Pancreas (tissue), 10 donors: ENCODE measurements around the gene MYF6. TPM values are rescaled to one million over a fixed set of nuclear protein-coding genes. Genes with fewer than 3 reads are reported as not detected.
A peak's percentile ranks its signal among the peaks of the same experiment; 100 is the strongest.

Experiments used
- ATAC-seq, 4 donors: fragments of 200-7000 bp; cut with Tn5 transposase; one replicate each; pipeline versions ENCODE4 v1.8.0 to v1.9.1; 2020; ENCODE audit warnings: mild to moderate bottlenecking in 4 of 4, moderate library complexity in 4 of 4
- DNase-seq, 6 donors: peaks; one replicate each; pipeline ENCODE4 v3.0.0-alpha.2; 2020
- FAIRE-seq: peaks from 2 replicates; lab custom pipeline; 2012; peaks lifted over from hg19 to GRCh38; lab: Jason Lieb, UNC
- H3K27ac ChIP-seq, 4 donors: fragments of 200-600 bp; sonication (generic); 1 replicate in 3 of 4; 2 replicates in 1 of 4; pipeline versions ENCODE4 v1.5.0 to v1.8.0; 2020
- H3K27me3 ChIP-seq, 4 donors: fragments of 200-600 bp; one replicate each; pipeline ENCODE4 v1.8.0; 2021
- H3K36me3 ChIP-seq, 3 donors: fragments of 200-600 bp; sonication (generic) in 1 of 3; one replicate each; pipeline versions ENCODE4 v1.5.0 to v1.8.0; 2020 to 2021
- H3K4me1 ChIP-seq, 3 donors: fragments of 200-600 bp; one replicate each; pipeline ENCODE4 v1.8.0; 2021
- H3K4me3 ChIP-seq, 4 donors: fragments of 200-600 bp; sonication (generic) in 2 of 4; one replicate each; pipeline versions ENCODE4 v1.5.0 to v1.8.0; 2020 to 2021
- H3K9me3 ChIP-seq, 4 donors: fragments of 200-600 bp; one replicate each; pipeline ENCODE4 v1.8.0; 2021
- WGBS, 2 donors: extraction: QIAGEN DNeasy Blood & Tissue Kit; methylation state at CpG; one replicate each; pipeline ENCODE4 v1.1.7; 2013; 5-methylcytosine and 5-hydroxymethylcytosine counted together
- intact Hi-C, 3 donors: fragments of 100-400 bp; cut with DNase I; formaldehyde crosslinking; loops; one replicate each; pipeline versions ENCODE4 v1.11.1 to v1.14.2; 2022
- polyA plus RNA-seq, 2 donors: library from polyadenylated mRNA; stranded (reverse); fragments of 200-250 nt; gene quantifications; one replicate each; pipeline ENCODE4 v1.2.3, GENCODE V29; 2013
- total RNA-seq, 6 donors: library from RNA; stranded (reverse); fragmentation: NEBNext Ultra II Directional in 4 of 6; extraction: Animal tissue kit (Norgen Biotek cat#: 25700) in 4 of 6; gene quantifications; one replicate each; pipeline versions ENCODE4 v1.2.1 to v1.2.4, GENCODE V29; 2021 to 2023
- TF ChIP-seq, protein P1 (sequence below), 4 donors: fragments of 200-600 bp; sonication (generic) in 3 of 4; IDR thresholded peaks; one replicate each; pipeline versions ENCODE4 v1.5.0 to v1.8.0; 2021; ENCODE audit warnings: antibody characterized with exemption in 4 of 4
- donor health status: healthy with polysubstance abuse.
- donor health status: DM: no; HTN: no; CAD: no; lungs with moderate emphysema.
- donor health status: DM: no; HTN: no; CAD: no.
- donor health status: control.
- donor health status: control.
- donor health status: Bipolar disorder and iron deficiency.
- donor health status: DM: yes; HTN: yes; CAD: no.
- donor health status: DM: no; HTN: no; CAD: no.
- donor health status: DM: no; HTN: no; CAD: no.
- donor health status: DM: yes; HTN: yes; CAD: no.

Gene MYF6
- total and polyA plus RNA-seq, 8 donors = 0.16 TPM; not detected in 7

DNA sequence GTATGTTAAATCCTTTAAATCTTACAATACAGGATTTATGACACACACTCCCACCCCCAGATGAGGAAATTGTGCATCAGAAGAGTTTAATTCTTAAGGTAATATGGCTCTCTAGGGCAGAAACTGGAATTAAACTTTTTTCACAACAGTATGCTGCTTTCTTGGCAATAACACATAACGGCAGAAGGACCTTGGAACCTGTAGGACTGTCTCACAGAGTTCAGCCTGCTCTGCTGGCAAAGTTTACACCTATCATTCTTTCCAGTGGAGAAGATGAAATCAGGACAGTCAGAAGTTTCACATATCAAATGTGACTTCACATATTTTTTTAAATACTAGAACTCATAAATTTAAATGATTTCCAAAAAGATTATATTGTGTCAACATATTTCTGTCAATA, 30.6 kb upstream of the MYF6 start:
- Histone ChIP-seq H3K4me3 (no peak overlapping the region), H3K27ac (no peak overlapping the region), H3K36me3 (no peaks in the 10 kb centered on the region), H3K9me3 (no peaks in the 10 kb centered on the region), H3K4me1 (no peaks in the 10 kb centered on the region), H3K27me3 (no peaks in the 10 kb centered on the region)
- no peak for FAIRE-seq
- intact Hi-C loops = no loop called here
- WGBS, 2 donors = 35 to 41% methylated on average over 1 of the region's 1 CpG
- TF ChIP-seq, protein P1, sequence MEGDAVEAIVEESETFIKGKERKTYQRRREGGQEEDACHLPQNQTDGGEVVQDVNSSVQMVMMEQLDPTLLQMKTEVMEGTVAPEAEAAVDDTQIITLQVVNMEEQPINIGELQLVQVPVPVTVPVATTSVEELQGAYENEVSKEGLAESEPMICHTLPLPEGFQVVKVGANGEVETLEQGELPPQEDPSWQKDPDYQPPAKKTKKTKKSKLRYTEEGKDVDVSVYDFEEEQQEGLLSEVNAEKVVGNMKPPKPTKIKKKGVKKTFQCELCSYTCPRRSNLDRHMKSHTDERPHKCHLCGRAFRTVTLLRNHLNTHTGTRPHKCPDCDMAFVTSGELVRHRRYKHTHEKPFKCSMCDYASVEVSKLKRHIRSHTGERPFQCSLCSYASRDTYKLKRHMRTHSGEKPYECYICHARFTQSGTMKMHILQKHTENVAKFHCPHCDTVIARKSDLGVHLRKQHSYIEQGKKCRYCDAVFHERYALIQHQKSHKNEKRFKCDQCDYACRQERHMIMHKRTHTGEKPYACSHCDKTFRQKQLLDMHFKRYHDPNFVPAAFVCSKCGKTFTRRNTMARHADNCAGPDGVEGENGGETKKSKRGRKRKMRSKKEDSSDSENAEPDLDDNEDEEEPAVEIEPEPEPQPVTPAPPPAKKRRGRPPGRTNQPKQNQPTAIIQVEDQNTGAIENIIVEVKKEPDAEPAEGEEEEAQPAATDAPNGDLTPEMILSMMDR (IDR thresholded peaks at IDR 0.05) = no peak
- ATAC-seq = no peak
- DNase-seq = no peak

DNA sequence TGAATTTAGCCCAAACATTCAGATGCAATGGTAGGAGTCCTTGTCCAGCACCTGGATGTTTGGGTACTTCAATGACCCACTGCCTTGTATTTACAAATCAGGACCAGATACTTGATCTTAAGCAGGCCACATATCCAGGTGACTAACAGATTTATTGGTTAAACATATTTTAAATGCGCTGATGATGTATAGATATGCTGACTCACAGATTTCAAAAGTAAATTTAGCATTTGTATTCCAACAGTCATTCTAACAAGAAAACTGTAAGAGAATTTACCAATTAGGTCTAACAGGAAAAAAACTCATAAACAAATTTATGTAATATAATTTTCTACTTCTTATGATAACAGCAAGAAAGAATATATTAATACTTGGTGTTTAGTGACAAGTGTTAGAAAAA, 29.4 kb upstream of the MYF6 start:
- Histone ChIP-seq H3K27me3 (no peaks in the 10 kb centered on the region), H3K4me3 (no peak overlapping the region), H3K9me3 (no peaks in the 10 kb centered on the region), H3K27ac (no peak overlapping the region), H3K4me1 (no peaks in the 10 kb centered on the region), H3K36me3 (no peaks in the 10 kb centered on the region)
- intact Hi-C loops = no loop called here
- ATAC-seq (no peak), DNase-seq (no peak), FAIRE-seq (no peak)
- WGBS, 2 donors = 84 to 88% methylated on average over 1 of the region's 1 CpG
- TF ChIP-seq, protein P1 (IDR thresholded peaks at IDR 0.05) = no peak

DNA sequence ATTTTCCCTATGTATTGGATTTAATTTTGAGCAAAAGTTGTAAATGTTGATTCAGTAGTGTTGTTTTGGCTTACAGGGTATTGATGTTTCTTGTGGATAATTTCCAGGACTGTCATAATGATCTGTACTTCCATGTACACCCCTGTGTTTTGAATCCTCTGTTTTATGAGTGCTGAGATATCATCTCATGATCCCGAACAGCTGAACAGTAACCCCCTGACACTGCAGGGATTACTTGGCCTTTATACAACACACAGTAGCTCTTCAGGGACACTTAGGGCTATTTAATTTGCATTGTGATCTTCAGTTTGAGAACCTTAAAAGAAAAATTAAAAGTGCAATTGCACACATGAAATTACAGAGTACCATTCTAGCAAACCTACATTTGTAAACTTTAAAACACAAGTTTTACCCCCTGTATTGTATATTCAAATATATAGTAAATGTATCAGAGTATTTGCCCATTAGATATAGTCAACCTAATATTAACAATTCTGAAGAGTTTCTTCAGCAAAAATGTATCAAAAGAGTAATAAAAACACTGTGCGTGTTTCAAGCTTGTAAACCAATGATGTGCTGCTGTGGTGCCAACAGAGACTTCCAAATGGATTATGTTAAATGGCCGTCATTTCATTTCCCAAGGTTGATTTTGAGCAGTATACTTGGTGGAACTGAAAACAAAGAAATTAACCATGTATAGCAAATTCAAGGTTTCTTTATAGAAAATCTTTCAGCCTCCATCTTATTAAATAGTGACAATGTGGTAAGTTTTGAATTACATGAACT, 27.9 kb upstream of the MYF6 start:
- no peak for FAIRE-seq
- H3K36me3 ChIP-seq = no peaks in the 10 kb centered on the region
- intact Hi-C loops = no loop called here
- no peak overlapping the region for H3K4me3 ChIP-seq
- TF ChIP-seq, protein P1 (IDR thresholded peaks at IDR 0.05) = no peak
- no peaks in the 10 kb centered on the region for H3K9me3 ChIP-seq
- WGBS, 2 donors = 82 to 91% methylated on average over 3 of the region's 3 CpGs
- no peak overlapping the region for H3K27ac ChIP-seq
- no peaks in the 10 kb centered on the region for H3K4me1 ChIP-seq
- no peak for DNase-seq
- no peak for ATAC-seq
- H3K27me3 ChIP-seq = no peaks in the 10 kb centered on the region

DNA sequence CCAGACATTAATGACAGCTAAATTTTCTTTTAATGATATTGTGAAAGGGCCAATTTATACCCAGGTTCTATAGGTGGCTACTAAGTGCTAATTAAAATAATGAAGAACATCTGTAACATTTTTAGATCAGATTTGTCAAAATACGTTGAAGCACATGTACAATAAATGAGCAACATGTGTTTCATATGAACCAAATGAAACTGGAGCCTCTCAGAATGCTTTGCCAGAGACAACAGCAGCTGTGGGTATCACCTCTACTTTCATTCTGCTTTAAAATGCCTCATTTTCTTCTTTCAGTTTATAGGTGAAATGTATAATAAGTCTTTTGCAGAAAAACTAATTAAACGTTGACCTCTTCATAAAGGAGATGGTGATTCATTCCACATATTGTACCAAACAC, 26.1 kb upstream of the MYF6 start:
- TF ChIP-seq, protein P1 (IDR thresholded peaks at IDR 0.05) = no peak
- Histone ChIP-seq H3K27ac (no peak overlapping the region), H3K27me3 (no peaks in the 10 kb centered on the region), H3K4me1 (no peaks in the 10 kb centered on the region), H3K9me3 (no peaks in the 10 kb centered on the region), H3K4me3 (no peak overlapping the region), H3K36me3 (no peaks in the 10 kb centered on the region)
- intact Hi-C loops = no loop called here
- ATAC-seq (no peak), DNase-seq (no peak), FAIRE-seq (no peak)
- WGBS, 2 donors = 60 to 68% methylated on average over 2 of the region's 2 CpGs

DNA sequence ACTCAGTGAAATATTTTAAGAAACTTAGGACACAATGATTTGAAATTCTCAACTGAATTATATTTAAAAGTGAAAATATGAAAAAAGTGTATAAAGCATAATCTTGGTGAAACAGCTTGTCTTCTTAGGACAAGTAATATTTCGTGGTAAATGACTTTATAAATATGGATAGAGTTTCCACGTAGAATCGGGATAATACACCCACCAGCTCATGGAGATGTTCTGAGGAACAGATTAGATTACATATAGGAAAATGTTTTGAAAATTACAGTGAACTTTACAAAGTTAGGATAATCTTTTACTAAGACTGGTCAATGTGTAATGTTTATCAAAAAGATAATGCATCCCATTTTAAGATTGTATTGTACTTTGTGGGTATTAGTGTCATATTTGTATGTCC, 25.6 kb upstream of the MYF6 start:
- WGBS, 2 donors = 61 to 69% methylated on average over 3 of the region's 3 CpGs
- DNase-seq = no peak
- TF ChIP-seq, protein P1 (IDR thresholded peaks at IDR 0.05) = no peak
- Histone ChIP-seq H3K27ac (no peak overlapping the region), H3K27me3 (no peaks in the 10 kb centered on the region), H3K9me3 (no peaks in the 10 kb centered on the region), H3K4me1 (no peaks in the 10 kb centered on the region), H3K36me3 (no peaks in the 10 kb centered on the region), H3K4me3 (no peak overlapping the region)
- peak; percentile 17 for FAIRE-seq
- ATAC-seq = no peak
- intact Hi-C loops = no loop called here
